GM19035 (cell line): Measurements from ENCODE around the gene SLBP.
"Not testable (repeated sequence)": the region's sequence is repeated elsewhere in the genome, so short reads cannot be mapped to it uniquely, and the experiment has no call there.

Experiments used
- ATAC-seq: cut with Tn5 transposase; IDR thresholded peaks from one replicate; pipeline ENCODE4 v1.9.1; 2021; ENCODE audit not compliant: unreplicated experiment

Gene SLBP

GRCh38 chr4:1678244-1678643 lies 33.9 kb downstream of the SLBP start:
- no peak for ATAC-seq

GRCh38 chr4:1676605-1677525 lies 35.3 kb downstream of the SLBP start:
- ATAC-seq: no peak

- no peak for ATAC-seq
Measured at GRCh38 chr4:1675802-1676137, 36.3 kb downstream of the SLBP start.

- ATAC-seq: no peak
Measured at GRCh38 chr4:1675136-1675801, 36.9 kb downstream of the SLBP start.

- ATAC-seq: no peak
Measured at GRCh38 chr4:1674682-1675081, 37.4 kb downstream of the SLBP start.

GRCh38 chr4:1673671-1674070 lies 38.4 kb downstream of the SLBP start:
- no peak for ATAC-seq

GRCh38 chr4:1671011-1671410 lies 41.1 kb downstream of the SLBP start:
- ATAC-seq: not testable (repeated sequence)

- no peak for ATAC-seq
Measured at GRCh38 chr4:1670279-1670678, 41.8 kb downstream of the SLBP start.

GRCh38 chr4:1669850-1670249 lies 42.3 kb downstream of the SLBP start:
- no peak for ATAC-seq

GRCh38 chr4:1669270-1669669 lies 42.8 kb downstream of the SLBP start:
- ATAC-seq: no peak

GRCh38 chr4:1668488-1668840 lies 43.7 kb downstream of the SLBP start:
- no peak for ATAC-seq

- ATAC-seq: no peak
Measured at GRCh38 chr4:1667273-1667672, 44.8 kb downstream of the SLBP start.

- ATAC-seq: no peak
Measured at GRCh38 chr4:1666391-1666790, 45.7 kb downstream of the SLBP start.

GRCh38 chr4:1664141-1664540 lies 48.0 kb downstream of the SLBP start:
- ATAC-seq: no peak

GRCh38 chr4:1663549-1663948 lies 48.6 kb downstream of the SLBP start:
- ATAC-seq: no peak

- no peak for ATAC-seq
Measured at GRCh38 chr4:1661695-1662094, 50.4 kb downstream of the SLBP start.

GRCh38 chr4:1660948-1661677 lies 51.0 kb downstream of the SLBP start:
- no peak for ATAC-seq

- no peak for ATAC-seq
Measured at GRCh38 chr4:1659104-1660043, 52.7 kb downstream of the SLBP start.

- no peak for ATAC-seq
Measured at GRCh38 chr4:1658581-1658980, 53.5 kb downstream of the SLBP start.

GRCh38 chr4:1658146-1658545 lies 54.0 kb downstream of the SLBP start:
- no peak for ATAC-seq

GRCh38 chr4:1656986-1657385 lies 55.1 kb downstream of the SLBP start:
- no peak for ATAC-seq
